ENCODE results near the gene MBD6. TPM values are rescaled to one million over a fixed set of nuclear protein-coding genes. Genes with fewer than 3 reads are reported as not detected.

The MBD6 gene
- total RNA-seq, 3 donors from 2014 or later, result 116 to 137 (median 120) TPM

GRCh38 chr12:57545809-57546437, 23.3 kb downstream of the MBD6 start:
- Histone ChIP-seq H3K4me1 (ENCODE audit: low read depth) (peaks cover 20% of the 10 kb centered on the region), H3K9me3 (no peaks in the 10 kb centered on the region)
- intact Hi-C loops (cut with DNase I, micrococcal nuclease), result no loop called here

DNA sequence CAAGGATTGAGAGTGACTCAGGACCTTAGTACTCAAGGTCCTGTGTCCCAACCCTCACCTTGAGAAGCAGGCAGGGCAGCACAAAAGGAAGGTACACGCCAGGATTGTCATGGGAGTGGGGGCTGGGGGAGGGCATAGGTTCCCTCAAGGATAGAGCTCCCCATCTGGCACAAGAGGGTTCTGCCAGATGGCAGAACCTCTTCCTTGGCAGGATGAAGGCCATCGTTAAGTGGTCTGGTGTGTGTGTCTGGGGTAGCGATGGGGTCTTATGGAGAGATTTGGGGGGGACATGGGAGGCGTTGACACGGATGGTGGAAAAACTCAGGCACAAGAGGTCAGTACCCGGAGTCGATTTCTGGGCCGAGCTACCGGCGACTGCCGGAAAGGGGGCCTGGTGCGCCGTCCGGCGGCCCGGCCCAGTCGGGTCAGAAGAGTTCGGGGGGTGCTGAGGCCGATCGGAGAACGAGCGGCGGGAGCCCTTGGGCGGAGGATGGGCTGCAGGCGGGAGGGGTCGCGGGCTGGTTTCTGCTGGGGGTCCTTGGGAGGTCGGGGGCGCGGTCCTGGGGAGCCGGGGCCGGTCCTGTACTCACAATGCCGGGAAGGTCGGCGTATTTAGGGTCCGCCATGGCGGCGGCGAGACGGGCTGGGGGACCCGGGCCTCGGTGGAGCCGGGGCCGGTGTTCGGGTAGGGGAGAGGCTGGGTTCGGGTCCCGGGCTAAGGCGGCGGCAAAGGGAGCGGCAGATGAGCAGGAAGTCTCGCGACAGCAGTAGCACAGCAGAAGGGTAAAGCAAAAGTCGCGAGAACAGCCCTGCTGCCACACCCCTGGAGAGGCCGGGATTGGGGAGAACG, 24.0 kb downstream of the MBD6 start, which contains the start of gene DCTN2:
TSS of gene DCTN2 (minus strand) at position 755 of the 850 bp plus-strand sequence. CDS start at position 626, 129 bp downstream.
- H3K4me1 ChIP-seq (ENCODE audit: low read depth), result peaks cover 16% of the 10 kb centered on the region
- intact Hi-C loops (cut with DNase I, micrococcal nuclease), result no loop called here
- H3K9me3 ChIP-seq, result no peaks in the 10 kb centered on the region
- TF ChIP-seq, protein P1, sequence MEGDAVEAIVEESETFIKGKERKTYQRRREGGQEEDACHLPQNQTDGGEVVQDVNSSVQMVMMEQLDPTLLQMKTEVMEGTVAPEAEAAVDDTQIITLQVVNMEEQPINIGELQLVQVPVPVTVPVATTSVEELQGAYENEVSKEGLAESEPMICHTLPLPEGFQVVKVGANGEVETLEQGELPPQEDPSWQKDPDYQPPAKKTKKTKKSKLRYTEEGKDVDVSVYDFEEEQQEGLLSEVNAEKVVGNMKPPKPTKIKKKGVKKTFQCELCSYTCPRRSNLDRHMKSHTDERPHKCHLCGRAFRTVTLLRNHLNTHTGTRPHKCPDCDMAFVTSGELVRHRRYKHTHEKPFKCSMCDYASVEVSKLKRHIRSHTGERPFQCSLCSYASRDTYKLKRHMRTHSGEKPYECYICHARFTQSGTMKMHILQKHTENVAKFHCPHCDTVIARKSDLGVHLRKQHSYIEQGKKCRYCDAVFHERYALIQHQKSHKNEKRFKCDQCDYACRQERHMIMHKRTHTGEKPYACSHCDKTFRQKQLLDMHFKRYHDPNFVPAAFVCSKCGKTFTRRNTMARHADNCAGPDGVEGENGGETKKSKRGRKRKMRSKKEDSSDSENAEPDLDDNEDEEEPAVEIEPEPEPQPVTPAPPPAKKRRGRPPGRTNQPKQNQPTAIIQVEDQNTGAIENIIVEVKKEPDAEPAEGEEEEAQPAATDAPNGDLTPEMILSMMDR (IDR thresholded peaks at IDR 0.05), result no peak
- H3K4me3 ChIP-seq, result peak within 1 kb of the TSS; percentile 81
- DNase-seq (peak; percentile 95 to 97 (median 97)), ATAC-seq (peak; percentile 96)
- peaks cover 3% of the 10 kb centered on the region for H3K36me3 ChIP-seq (ENCODE audit: low read depth)

More at GRCh38 chr12:57545809-57546437, 23.3 kb downstream of the MBD6 start:
- peak; percentile 30 for ATAC-seq
- peaks cover 3% of the 10 kb centered on the region for H3K36me3 ChIP-seq (ENCODE audit: low read depth)
- TF ChIP-seq, protein P1 (IDR thresholded peaks at IDR 0.05), result no peak
- DNase-seq, result no peak
- peak overlapping the region; percentile 81 for H3K4me3 ChIP-seq

GRCh38 chr12:57547288-57548012, 24.8 kb downstream of the MBD6 start:
- no peak for ATAC-seq
- Histone ChIP-seq H3K36me3 (ENCODE audit: low read depth) (peaks cover 3% of the 10 kb centered on the region), H3K4me3 (peak overlapping the region; percentile 81), H3K9me3 (no peaks in the 10 kb centered on the region), H3K4me1 (ENCODE audit: low read depth) (peaks cover 11% of the 10 kb centered on the region)
- intact Hi-C loops (cut with DNase I, micrococcal nuclease), result no loop called here
- TF ChIP-seq, protein P1 (IDR thresholded peaks at IDR 0.05), result no peak
- no peak for DNase-seq

GRCh38 chr12:57548013-57548315, 25.3 kb downstream of the MBD6 start:
- intact Hi-C loops (cut with DNase I, micrococcal nuclease), result no loop called here
- Histone ChIP-seq H3K4me1 (ENCODE audit: low read depth) (peaks cover 11% of the 10 kb centered on the region), H3K9me3 (no peaks in the 10 kb centered on the region), H3K36me3 (ENCODE audit: low read depth) (peaks cover 3% of the 10 kb centered on the region), H3K4me3 (no peak overlapping the region)
- no peak for DNase-seq
- TF ChIP-seq, protein P1 (IDR thresholded peaks at IDR 0.05), result no peak
- no peak for ATAC-seq

GRCh38 chr12:57548488-57548887, 25.9 kb downstream of the MBD6 start:
- no peak for DNase-seq
- no peak for ATAC-seq
- no peaks in the 10 kb centered on the region for H3K9me3 ChIP-seq
- TF ChIP-seq, protein P1 (IDR thresholded peaks at IDR 0.05), result no peak
- peaks cover 11% of the 10 kb centered on the region for H3K4me1 ChIP-seq (ENCODE audit: low read depth)
- H3K4me3 ChIP-seq, result no peak overlapping the region
- intact Hi-C loops (cut with DNase I, micrococcal nuclease), result no loop called here
- H3K36me3 ChIP-seq (ENCODE audit: low read depth), result peaks cover 3% of the 10 kb centered on the region
